HG03521 (cell line): Measurements from ENCODE around the gene PRXL2C.
"Not testable (repeated sequence)": the region's sequence is repeated elsewhere in the genome, so short reads cannot be mapped to it uniquely, and the experiment has no call there.

ENCODE experiments used
- ATAC-seq: cut with Tn5 transposase; IDR thresholded peaks from one replicate; pipeline ENCODE4 v1.9.1; 2021; ENCODE audit warnings: mild to moderate bottlenecking, moderate library complexity; ENCODE audit not compliant: unreplicated experiment

PRXL2C gene, protein sequence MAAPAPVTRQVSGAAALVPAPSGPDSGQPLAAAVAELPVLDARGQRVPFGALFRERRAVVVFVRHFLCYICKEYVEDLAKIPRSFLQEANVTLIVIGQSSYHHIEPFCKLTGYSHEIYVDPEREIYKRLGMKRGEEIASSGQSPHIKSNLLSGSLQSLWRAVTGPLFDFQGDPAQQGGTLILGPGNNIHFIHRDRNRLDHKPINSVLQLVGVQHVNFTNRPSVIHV

GRCh38 chr9:96655198-96655851 is at the start of gene PRXL2C:
Gene PRXL2C, minus strand, starts transcription at chr9:96655317. Its CDS starts 36 bp downstream, at chr9:96655281.
- ATAC-seq = peak; percentile 57

- not testable (repeated sequence) for ATAC-seq
Observed at GRCh38 chr9:96700721-96701375, 45.7 kb upstream of the PRXL2C start.

GRCh38 chr9:96691326-96691725 is 36.2 kb upstream of the PRXL2C start:
- ATAC-seq = no peak

- ATAC-seq = no peak
Observed at GRCh38 chr9:96688745-96689464, 33.8 kb upstream of the PRXL2C start.

DNA sequence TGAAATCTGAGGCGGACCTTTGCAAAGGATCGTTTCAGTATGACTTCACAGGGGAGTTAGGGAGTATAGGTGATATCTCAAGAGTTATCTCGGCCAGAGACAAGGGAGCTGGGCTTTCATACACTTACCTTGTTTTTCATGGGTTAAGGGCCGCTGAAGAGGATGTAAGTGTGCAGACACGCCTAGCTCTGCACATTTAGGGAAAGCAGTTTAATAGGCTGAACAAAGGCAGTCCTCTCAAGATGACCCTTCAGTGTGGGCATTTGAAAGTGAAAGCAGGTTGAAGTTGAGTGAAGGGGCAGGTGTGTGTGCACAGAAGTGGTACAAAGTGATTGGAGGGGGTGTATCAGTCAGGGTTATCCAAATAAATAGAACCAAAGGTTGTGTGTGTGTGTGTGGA is 33.1 kb upstream of the PRXL2C start:
- no peak for ATAC-seq

- no peak for ATAC-seq
Observed at GRCh38 chr9:96686638-96687335, 31.7 kb upstream of the PRXL2C start.

GRCh38 chr9:96680812-96681499 is 25.8 kb upstream of the PRXL2C start:
- ATAC-seq = no peak

DNA sequence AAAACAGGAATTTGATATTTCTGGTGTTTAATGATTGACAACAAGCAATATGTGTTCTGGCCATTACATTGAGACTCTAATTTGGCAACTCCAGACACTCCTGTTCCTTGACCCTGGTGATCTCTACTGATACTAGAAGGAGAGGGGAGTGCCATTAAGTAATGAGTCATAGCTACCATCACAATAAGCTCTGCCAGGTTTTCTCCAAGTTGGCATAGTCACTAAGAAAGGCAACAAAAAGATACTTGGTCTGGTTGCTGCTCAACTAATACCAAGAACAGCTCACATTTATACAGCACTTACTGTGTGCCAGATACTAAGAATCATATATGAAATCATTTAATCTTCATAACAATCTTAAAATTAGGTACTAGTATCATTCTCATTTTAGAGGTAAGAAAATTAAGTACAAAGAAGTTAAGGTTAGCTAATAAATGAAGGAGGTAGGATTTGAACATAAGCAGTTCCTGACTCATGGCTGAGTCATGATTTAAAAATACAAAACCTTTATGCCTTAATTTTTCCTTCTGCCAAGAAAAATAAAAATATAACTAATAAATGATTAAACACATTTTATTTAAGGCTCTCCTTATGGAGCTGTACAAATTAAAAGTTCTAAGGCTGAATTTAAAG is 19.9 kb upstream of the PRXL2C start:
- ATAC-seq = no peak

GRCh38 chr9:96673786-96674185 is 18.7 kb upstream of the PRXL2C start:
- ATAC-seq = not testable (repeated sequence)

GRCh38 chr9:96668868-96669534 is 13.9 kb upstream of the PRXL2C start:
- no peak for ATAC-seq

DNA sequence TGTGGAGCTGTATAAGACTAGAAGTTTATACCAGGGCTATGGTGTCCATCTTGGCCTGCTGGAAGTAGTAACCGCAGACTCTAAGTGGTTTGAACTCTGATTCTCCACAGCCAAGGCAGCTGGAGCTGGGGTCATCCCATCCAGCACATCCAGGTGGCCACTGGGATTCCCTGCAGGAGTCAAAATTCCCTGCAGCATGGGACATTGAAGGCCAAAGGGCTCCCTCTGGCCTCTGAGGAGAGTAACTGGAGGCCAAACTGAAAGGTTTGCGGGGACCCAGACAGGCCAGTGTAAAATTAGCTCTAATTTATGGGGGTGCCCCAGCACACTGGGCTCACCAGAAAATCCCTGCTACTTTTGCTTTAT is 12.2 kb upstream of the PRXL2C start:
- ATAC-seq = no peak

DNA sequence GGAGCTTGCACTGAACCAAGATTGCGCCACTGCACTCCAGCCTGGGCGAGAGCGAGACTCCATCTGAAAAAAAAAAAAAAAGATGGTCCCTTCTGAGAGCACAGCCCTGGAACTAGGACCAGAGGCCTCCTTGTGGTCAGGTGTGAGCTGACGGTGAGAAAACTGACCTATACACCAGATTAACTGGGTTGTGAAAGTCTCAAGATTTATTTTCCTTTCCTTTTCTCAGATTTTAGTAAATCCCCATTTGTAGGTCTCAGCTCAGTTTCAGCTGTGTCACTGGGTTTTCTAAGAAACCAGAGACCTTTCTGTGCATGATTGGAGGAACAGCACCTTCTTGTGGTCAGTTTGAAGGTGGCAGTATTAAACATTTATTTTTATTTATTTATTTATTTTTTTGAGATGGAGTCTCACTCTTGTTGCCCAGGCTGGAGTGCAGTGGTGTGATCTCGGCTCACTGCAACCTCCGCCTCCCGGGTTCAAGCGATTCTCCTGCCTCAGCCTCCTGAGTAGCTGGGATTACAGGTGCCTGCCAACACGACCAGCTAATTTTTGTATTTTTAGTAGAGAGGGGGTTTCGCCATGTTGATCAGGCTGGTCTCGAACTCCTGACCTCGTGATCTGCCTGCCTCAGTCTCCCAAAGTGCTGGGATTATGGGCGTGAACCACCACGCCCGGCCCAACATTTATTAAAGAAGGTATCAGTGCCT is 11.7 kb upstream of the PRXL2C start:
- peak; percentile 34 for ATAC-seq

GRCh38 chr9:96665789-96666188 is 10.7 kb upstream of the PRXL2C start:
- ATAC-seq = no peak

DNA sequence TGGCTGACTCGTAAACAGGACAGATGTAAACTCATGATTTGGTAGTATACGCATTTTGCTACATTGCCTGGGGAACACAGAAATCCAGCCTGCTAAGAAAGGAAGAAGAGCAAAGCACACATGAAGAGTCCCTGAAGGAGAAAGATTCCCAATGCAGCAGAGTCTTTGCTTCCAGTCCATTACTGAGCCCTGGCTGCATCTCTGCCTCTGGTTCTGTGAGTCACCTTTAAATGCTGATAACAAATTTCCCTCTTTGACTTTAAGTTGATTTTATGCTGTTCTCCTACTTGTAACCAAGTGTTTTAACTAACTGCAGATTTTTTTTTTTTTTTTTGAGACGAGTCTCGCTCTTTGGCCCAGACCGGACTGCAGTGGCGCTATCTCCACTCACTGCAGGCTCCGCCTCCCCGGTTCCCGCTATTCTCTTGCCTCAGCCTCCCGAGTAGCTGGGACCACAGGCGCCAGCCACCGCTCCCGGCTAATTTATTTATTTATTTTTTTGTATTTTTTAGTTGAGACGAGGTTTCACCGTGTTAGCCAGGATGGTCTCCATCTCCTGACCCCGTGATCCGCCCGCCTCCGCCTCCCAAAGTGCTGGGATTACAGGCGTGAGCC is 8.5 kb upstream of the PRXL2C start:
- ATAC-seq = no peak

DNA sequence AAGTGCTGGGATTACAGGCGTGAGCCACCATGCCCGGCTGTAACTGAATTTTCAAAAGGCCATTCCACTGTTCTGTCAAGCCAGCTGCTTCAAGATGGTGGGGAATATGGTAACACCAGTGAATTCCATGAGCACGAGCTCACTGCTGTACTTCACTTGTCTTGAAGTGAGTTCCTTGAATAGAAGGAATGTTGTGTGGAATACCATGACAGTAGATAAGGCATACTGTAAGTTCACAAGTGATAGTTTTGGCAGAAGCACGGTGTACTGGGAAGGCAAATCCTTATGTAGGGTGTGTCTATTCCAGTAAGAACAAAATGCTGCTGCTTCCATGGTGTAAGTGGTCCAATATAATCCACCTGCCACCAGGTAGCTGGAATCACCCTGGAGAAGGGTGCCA is 6.6 kb upstream of the PRXL2C start:
- no peak for ATAC-seq

DNA sequence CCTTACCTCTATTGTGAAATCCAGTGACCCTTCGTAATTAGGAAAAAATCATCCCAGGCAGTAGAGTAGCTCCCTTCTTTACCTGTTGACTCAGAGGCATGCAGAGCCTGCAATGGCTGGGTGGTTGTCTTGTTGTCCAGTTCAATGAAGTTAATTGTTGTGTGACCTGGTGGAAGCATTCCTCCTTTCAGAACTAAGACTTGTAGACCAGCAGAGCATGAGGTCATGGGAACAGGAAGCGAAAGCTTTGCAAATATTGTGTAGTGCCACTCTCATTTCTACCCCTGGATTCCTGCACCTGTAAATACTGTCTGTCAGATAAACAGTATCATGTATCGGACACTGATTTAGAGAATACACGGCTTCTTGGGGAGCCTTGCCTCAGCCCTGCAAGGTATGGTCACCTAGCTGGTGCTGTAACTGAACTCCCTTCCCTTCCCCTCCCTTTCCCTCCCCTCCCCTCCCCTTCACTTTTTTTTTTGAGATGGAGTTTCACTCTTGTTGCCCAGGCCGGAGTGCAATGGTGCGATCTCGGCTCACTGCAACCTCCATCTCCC is 5.7 kb upstream of the PRXL2C start:
- ATAC-seq = no peak

DNA sequence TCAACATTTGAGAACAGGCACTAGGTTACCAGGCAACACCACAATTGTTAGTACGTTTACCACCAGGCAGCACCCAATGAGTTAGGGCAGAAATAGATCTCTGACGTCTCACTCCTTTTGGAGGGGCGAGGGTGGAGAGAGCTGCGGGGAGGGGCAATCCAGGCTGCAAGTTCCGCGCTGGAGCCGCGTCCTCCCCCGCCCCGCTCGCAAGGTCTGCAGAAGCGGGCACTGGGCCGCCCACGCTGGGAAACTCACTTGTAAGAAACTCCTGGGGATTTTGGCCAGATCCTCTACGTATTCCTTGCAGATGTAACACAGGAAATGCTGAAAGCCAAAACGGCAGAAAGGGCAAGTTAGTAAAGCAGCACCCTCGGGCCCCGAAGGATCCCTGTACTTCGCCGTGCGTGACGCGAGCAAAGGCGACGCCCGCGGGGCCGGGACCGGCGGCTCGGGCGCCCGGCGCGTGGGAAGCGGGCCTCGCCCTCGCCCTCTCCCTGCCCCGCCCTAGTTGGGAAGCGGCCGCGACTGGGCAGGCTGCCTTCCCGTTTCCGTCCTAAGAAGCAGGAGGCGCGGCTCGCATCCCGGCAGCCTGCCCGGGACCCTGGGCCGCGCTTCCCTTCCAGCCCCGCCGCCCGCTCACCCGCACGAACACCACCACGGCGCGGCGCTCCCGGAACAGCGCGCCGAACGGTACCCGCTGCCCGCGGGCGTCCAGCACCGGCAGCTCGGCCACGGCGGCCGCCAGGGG is 493 bp downstream of the PRXL2C start:
- ATAC-seq = peak; percentile 42
